Small intestine (tissue), 7 donors: ENCODE results near the gene HIPK2. TPM values are rescaled to one million over a fixed set of nuclear protein-coding genes. Genes with fewer than 3 reads are reported as not detected.

ENCODE experiments used
- DNase-seq, 2 donors: peaks; one replicate each; pipeline versions ENCODE4 v3.0.0 to v3.0.0-alpha.2; 2013
- FAIRE-seq: peaks from 2 replicates; lab custom pipeline; 2012; peaks lifted over from hg19 to GRCh38; lab: Jason Lieb, UNC
- H3K27ac ChIP-seq, 3 donors: one replicate each; pipeline ENCODE4 v1.5.1; 2013; ENCODE audit warnings: low read length in 2 of 3, mild to moderate bottlenecking in 2 of 3, control low read depth in 1 of 3, inconsistent platforms in 1 of 3, low read depth in 1 of 3, moderate library complexity in 1 of 3
- H3K27me3 ChIP-seq, 3 donors: one replicate each; pipeline ENCODE4 v1.6.1; 2013; ENCODE audit warnings: low read length in 3 of 3, inconsistent platforms in 1 of 3; ENCODE audit not compliant: control insufficient read depth in 3 of 3, insufficient read depth in 3 of 3
- H3K36me3 ChIP-seq, 3 donors: one replicate each; pipeline ENCODE4 v1.6.1; 2013; ENCODE audit warnings: low read length in 3 of 3, inconsistent platforms in 1 of 3, low read depth in 1 of 3, mild to moderate bottlenecking in 1 of 3, moderate library complexity in 1 of 3; ENCODE audit not compliant: control insufficient read depth in 3 of 3, insufficient read depth in 2 of 3
- H3K4me1 ChIP-seq, 3 donors: one replicate each; pipeline ENCODE4 v1.6.1; 2013; ENCODE audit warnings: low read length in 2 of 3, inconsistent platforms in 1 of 3, low read depth in 1 of 3, mild to moderate bottlenecking in 1 of 3, moderate library complexity in 1 of 3; ENCODE audit not compliant: control insufficient read depth in 3 of 3, insufficient read depth in 2 of 3
- H3K4me3 ChIP-seq, 3 donors: one replicate each; pipeline ENCODE4 v1.5.1; 2013; ENCODE audit warnings: low read length in 3 of 3, control low read depth in 1 of 3, inconsistent platforms in 1 of 3, low read depth in 1 of 3, mild to moderate bottlenecking in 1 of 3, moderate library complexity in 1 of 3
- H3K9me3 ChIP-seq, 2 donors: one replicate each; pipeline ENCODE4 v1.6.1; 2013; ENCODE audit warnings: low read depth in 1 of 2, low read length in 1 of 2; ENCODE audit not compliant: control insufficient read depth in 2 of 2, insufficient read depth in 1 of 2
- WGBS, 3 donors: extraction: QIAGEN DNeasy Blood & Tissue Kit; methylation state at CpG; one replicate each; pipeline ENCODE4 v1.1.7; 2013; 5-methylcytosine and 5-hydroxymethylcytosine counted together
- polyA plus RNA-seq, 4 donors: library from polyadenylated mRNA; stranded (reverse) in 3 of 4; unstranded in 1 of 4; fragments of 200-250 nt in 3 of 4; fragments of 120-200 nt in 1 of 4; gene quantifications; one replicate each; pipeline versions ENCODE4 v1.2.1 to v1.2.3, GENCODE V29; 2013
- donor health status: healthy with polysubstance abuse.
- donor health status: control.
- donor health status: control.
- donor health status: Bipolar disorder and iron deficiency.
- donor health status: healthy.

Gene HIPK2
- polyA plus RNA-seq, 4 donors: 3.2 to 11.4 (median 7.2) TPM

DNA sequence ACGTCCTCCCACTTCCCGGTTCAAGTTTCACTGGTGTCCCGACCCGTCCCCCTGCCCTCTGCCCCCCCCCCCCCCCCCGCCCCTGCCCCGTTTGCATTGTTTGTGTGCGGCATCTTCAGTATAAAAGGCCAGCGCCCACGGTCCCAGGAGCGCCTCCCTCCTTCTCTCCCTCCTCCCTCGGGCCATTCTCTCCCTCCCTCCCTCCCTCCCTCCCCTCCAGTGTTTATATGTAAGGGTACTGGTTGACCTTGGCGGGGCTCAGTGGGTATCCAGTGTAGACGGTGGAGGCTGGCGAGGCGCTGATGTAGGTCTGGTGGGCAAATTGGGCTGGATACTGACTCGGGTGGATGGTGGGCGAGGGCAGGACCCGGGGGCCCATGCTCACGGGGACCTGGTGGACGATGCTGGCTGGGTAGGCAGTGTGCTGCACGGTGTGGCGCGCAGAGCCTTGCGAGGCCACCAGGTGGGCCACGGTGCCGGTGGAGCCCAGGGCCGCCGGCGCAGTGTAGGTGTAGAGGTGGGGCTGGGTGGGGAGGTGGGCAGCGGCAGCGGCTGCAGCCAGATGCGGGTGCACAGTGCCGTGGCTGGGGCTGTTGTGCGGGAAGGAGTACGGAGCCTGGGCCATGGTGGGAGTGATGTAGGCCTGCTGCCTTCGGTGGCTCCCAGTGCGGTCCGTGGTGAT is 205.0 kb downstream of the HIPK2 start:
- Histone ChIP-seq H3K36me3 (peaks cover 14 to 72% (median 17%) of the 10 kb centered on the region in 3 donors), H3K9me3 (no peaks in the 10 kb centered on the region), H3K27ac (no peak overlapping the region), H3K4me3 (no peak overlapping the region), H3K4me1 (no peaks in the 10 kb centered on the region), H3K27me3 (no peaks in the 10 kb centered on the region)
- FAIRE-seq (no peak), DNase-seq (no peak)
- 92 to 95% (median 94%) methylated on average over 36 to 38 of the region's 38 CpGs for WGBS, 3 donors

DNA sequence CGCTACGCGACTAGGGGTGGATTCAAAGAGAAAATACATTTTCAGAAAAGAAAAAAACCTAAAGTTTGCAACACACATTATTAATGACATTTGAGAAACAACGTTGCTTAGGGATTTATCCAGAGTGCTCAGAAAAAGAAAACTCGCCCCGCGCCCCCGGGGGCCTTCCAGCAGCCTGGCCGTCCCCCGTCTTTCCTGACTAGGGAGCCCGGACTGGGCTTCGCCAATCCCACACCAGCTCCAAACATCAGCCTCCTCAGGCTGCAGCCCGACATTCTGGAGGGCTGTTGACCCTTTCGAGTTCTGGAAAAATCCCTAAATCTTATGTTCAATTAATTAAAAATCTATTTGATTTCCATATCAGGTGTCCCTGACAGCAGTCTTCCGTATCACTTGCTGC is 205.7 kb downstream of the HIPK2 start:
- Histone ChIP-seq H3K4me3 (no peak overlapping the region), H3K4me1 (no peaks in the 10 kb centered on the region), H3K27me3 (no peaks in the 10 kb centered on the region), H3K27ac (no peak overlapping the region), H3K36me3 (peaks cover 14 to 74% (median 17%) of the 10 kb centered on the region in 3 donors), H3K9me3 (no peaks in the 10 kb centered on the region)
- no peak for DNase-seq
- FAIRE-seq: no peak
- WGBS, 3 donors: 97% methylated on average over 15 of the region's 15 CpGs

- no peaks in the 10 kb centered on the region for H3K27me3 ChIP-seq
- DNase-seq: no peak
- 97 to 98% (median 98%) methylated on average over 20 of the region's 20 CpGs for WGBS, 3 donors
- H3K36me3 ChIP-seq: peaks cover 14 to 77% (median 17%) of the 10 kb centered on the region in 3 donors
- H3K9me3 ChIP-seq: no peaks in the 10 kb centered on the region
- no peak for FAIRE-seq
- H3K4me1 ChIP-seq: no peaks in the 10 kb centered on the region
- H3K4me3 ChIP-seq: no peak overlapping the region
- H3K27ac ChIP-seq: no peak overlapping the region
Observed at GRCh38 chr7:139571651-139572050, 206.1 kb downstream of the HIPK2 start.

DNA sequence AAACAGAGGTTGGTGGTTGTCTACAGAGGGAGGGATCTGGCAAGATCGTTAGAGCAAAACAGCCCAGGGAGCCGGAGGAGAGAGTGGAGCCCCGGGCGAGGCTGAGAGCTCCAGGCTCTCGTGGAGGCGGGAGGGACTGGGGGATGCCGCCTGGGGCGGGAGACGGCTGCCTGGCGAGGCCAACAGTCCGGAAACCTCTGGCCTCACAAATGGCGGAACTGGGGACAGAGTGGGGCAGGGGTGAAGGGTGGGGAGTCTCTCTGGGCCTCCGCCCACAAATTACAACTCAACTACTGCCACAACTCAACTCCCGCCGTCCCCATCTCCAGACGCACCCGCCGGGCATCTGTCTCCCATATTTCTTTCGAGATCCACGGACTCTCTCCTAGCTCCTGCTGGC is 206.6 kb downstream of the HIPK2 start:
- no peak for FAIRE-seq

GRCh38 chr7:139570626-139571025 is 207.2 kb downstream of the HIPK2 start:
- Histone ChIP-seq H3K27me3 (no peaks in the 10 kb centered on the region), H3K4me3 (no peak overlapping the region), H3K27ac (no peak overlapping the region), H3K9me3 (no peaks in the 10 kb centered on the region), H3K36me3 (peaks cover 14 to 70% (median 17%) of the 10 kb centered on the region in 3 donors), H3K4me1 (no peaks in the 10 kb centered on the region)
- whole genome bisulfite sequencing, 3 donors: 85 to 98% (median 94%) methylated on average over 5 of the region's 5 CpGs
- FAIRE-seq: no peak
- no peak for DNase-seq

More for the DNA sequence above, 206.6 kb downstream of the HIPK2 start:
- no peaks in the 10 kb centered on the region for H3K9me3 ChIP-seq
- no peaks in the 10 kb centered on the region for H3K4me1 ChIP-seq
- peaks cover 14 to 74% (median 17%) of the 10 kb centered on the region in 3 donors for H3K36me3 ChIP-seq
- 90 to 94% (median 94%) methylated on average over 20 of the region's 20 CpGs for WGBS, 3 donors
- H3K4me3 ChIP-seq: no peak overlapping the region
- no peak overlapping the region for H3K27ac ChIP-seq
- H3K27me3 ChIP-seq: no peaks in the 10 kb centered on the region
- DNase-seq: no peak

DNA sequence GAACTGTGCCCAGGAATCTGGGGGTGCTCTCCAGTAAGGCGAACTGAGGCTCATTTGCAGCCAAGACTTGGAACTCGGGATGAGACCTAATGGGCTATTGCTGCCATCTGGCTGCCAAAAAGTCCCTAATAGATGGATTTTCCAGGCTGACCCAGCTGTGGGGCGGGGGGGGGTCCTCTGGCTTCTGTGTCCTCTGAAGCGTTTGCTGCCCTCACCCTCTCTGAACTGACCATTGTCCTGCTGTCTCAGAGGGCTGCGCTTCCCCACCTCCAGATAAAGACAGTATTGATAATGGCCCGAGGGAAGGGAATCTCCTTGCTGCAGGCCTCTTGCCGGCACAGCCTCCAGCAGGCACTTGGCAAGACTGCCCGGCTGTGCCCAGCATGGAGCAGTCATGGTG is 207.7 kb downstream of the HIPK2 start:
- H3K27ac ChIP-seq: no peak overlapping the region
- DNase-seq: no peak
- peaks cover 14 to 65% (median 17%) of the 10 kb centered on the region in 3 donors for H3K36me3 ChIP-seq
- H3K9me3 ChIP-seq: no peaks in the 10 kb centered on the region
- no peak for FAIRE-seq
- no peaks in the 10 kb centered on the region for H3K4me1 ChIP-seq
- WGBS, 3 donors: 74 to 80% (median 77%) methylated on average over 8 of the region's 8 CpGs
- H3K4me3 ChIP-seq: no peak overlapping the region
- H3K27me3 ChIP-seq: no peaks in the 10 kb centered on the region

GRCh38 chr7:139568813-139569490 is 208.8 kb downstream of the HIPK2 start:
- 90 to 95% (median 95%) methylated on average over 12 of the region's 12 CpGs for WGBS, 3 donors
- H3K36me3 ChIP-seq: peaks cover 11 to 56% (median 14%) of the 10 kb centered on the region in 3 donors
- FAIRE-seq (no peak), DNase-seq (no peak)
- no peak overlapping the region for H3K4me3 ChIP-seq
- H3K27ac ChIP-seq: no peak overlapping the region
- no peaks in the 10 kb centered on the region for H3K27me3 ChIP-seq
- H3K4me1 ChIP-seq: no peaks in the 10 kb centered on the region
- H3K9me3 ChIP-seq: no peaks in the 10 kb centered on the region

DNA sequence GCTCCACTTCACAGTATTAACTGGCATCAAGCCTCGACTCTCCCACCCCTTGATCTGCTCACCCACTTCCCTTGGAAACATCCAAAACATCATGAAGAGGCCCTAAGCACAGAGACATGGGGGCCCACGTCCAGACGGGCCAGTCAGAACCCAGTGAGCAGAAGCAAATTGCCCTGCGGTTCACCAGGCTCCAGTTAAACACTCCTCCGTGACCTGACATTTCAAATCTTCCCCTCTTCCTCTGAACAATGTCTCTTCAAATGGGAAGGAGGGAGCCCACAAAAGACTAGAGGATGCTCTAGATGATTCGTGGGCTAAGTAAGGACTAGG is 209.5 kb downstream of the HIPK2 start:
- Histone ChIP-seq H3K4me1 (no peaks in the 10 kb centered on the region), H3K9me3 (no peaks in the 10 kb centered on the region), H3K36me3 (peaks cover 9 to 51% (median 12%) of the 10 kb centered on the region in 3 donors), H3K27ac (no peak overlapping the region), H3K27me3 (no peaks in the 10 kb centered on the region), H3K4me3 (no peak overlapping the region)
- WGBS, 3 donors: 91 to 96% (median 96%) methylated on average over 6 of the region's 6 CpGs
- DNase-seq (no peak), FAIRE-seq (no peak)
